Karpas-422 (cell line): ENCODE data around the gene NDE1. TPM values are rescaled to one million over a fixed set of nuclear protein-coding genes. Genes with fewer than 3 reads are reported as not detected.
A peak's percentile ranks its signal among the peaks of the same experiment; 100 is the strongest.

ENCODE experiments used
- DNase-seq: peaks from one replicate; pipeline ENCODE4 v3.0.0-alpha.2; 2015
- H2AFZ ChIP-seq: fragments of 200-600 bp; sonication (generic); 2 replicates; pipeline ENCODE4 v1.6.1; 2014; ENCODE audit warnings: antibody characterized with exemption, low read length, mixed read lengths
- H3K27ac ChIP-seq: fragments of 200-600 bp; sonication (generic); 2 replicates; pipeline ENCODE4 v1.5.1; 2014; ENCODE audit warnings: mild to moderate bottlenecking, low read length, moderate library complexity
- H3K27me3 ChIP-seq: fragments of 200-600 bp; sonication (generic); 2 replicates; pipeline ENCODE4 v1.6.1; 2014; ENCODE audit warnings: low read length, mixed read lengths
- H3K36me3 ChIP-seq: fragments of 200-600 bp; sonication (generic); 2 replicates; pipeline ENCODE4 v1.6.1; 2014; ENCODE audit warnings: low read length, mixed read lengths; ENCODE audit not compliant: insufficient read depth
- H3K4me1 ChIP-seq: fragments of 200-600 bp; sonication (generic); 2 replicates; pipeline ENCODE4 v1.6.1; 2014; ENCODE audit warnings: mild to moderate bottlenecking, low read length, mixed read lengths
- H3K4me2 ChIP-seq: fragments of 200-600 bp; sonication (generic); 2 replicates; pipeline ENCODE4 v1.6.1; 2014; ENCODE audit warnings: low read length, low read depth, mild to moderate bottlenecking; ENCODE audit not compliant: poor library complexity, severe bottlenecking
- H3K4me3 ChIP-seq: fragments of 200-600 bp; sonication (generic); 2 replicates; pipeline ENCODE4 v1.5.1; 2014; ENCODE audit warnings: mild to moderate bottlenecking, antibody characterized with exemption, low read length, mixed read lengths
- H3K79me2 ChIP-seq: fragments of 200-600 bp; sonication (generic); 2 replicates; pipeline ENCODE4 v1.6.1; 2014; ENCODE audit warnings: mild to moderate bottlenecking, low read length, mixed read lengths
- H3K9ac ChIP-seq: fragments of 200-600 bp; sonication (generic); 2 replicates; pipeline ENCODE4 v1.6.0; 2014; ENCODE audit warnings: low read length
- H3K9me2 ChIP-seq: fragments of 200-600 bp; sonication (generic), shearing (Covaris generic); replicated peaks from 2 replicates; pipeline ENCODE4 v1.6.0; 2014; ENCODE audit warnings: mild to moderate bottlenecking, low read length, moderate library complexity; ENCODE audit not compliant: insufficient read depth
- H3K9me3 ChIP-seq: fragments of 300-700, 200-600 bp; sonication (generic); 2 replicates; pipeline ENCODE4 v1.6.1; 2014; ENCODE audit warnings: low read length, mixed read lengths
- H4K20me1 ChIP-seq: fragments of 200-600 bp; sonication (generic); 2 replicates; pipeline ENCODE4 v1.6.1; 2014; ENCODE audit warnings: mild to moderate bottlenecking, antibody characterized with exemption, low read length, low read depth; ENCODE audit not compliant: insufficient read depth
- total RNA-seq: library from RNA; depleted of rRNA; stranded (reverse); fragments of >200 nt; shearing (Covaris generic); gene quantifications from 2 replicates; pipeline ENCODE4 v1.2.3, GENCODE V29; 2014; ENCODE audit warnings: low replicate concordance

Gene NDE1
- total RNA-seq, 1 experiment from 2014 or later, result 39.4 TPM

DNA sequence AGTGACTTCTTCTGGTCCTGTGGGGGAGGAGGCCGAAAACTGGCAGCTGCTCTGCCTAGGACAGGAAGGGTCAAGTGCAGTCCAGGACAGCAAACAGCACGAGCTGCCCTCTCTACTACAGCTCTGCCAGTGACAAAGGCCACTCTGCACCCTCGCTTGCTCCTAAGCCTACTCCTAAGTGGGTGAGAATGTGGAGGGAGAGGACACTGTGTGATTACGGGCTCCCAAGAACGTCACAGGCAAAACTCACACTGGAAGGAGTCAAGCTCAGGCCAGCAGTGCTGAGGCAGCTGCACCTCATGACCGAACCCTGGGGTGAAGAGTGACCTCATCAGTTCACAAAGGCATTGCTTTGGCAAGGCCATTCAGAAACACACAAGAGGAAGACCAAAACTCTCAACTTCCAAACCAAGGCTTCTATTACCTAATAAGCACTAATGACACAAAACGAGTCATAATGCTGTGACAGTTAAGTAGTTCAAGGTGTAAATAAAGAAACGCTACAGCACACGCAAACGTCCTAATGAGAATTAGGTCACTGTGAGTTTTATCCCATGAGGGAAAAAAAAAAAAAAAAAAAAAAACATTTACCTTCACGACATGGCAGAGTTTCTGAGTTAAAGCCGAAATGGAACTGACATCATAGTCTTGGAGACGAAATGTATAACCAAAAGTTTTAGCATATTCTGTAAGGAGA, 42.2 kb upstream of the NDE1 start:
- no peaks in the 10 kb centered on the region for H3K27me3 ChIP-seq
- no peaks in the 10 kb centered on the region for H3K79me2 ChIP-seq
- no peaks in the 10 kb centered on the region for H3K9me2 ChIP-seq
- no peaks in the 10 kb centered on the region for H3K4me1 ChIP-seq
- H3K4me3 ChIP-seq, result no peak overlapping the region
- H3K9me3 ChIP-seq, result no peaks in the 10 kb centered on the region
- no peak for DNase-seq
- H2AFZ ChIP-seq, result no peak overlapping the region
- H3K27ac ChIP-seq, result no peak overlapping the region
- H3K4me2 ChIP-seq, result no peak overlapping the region
- peaks cover 53% of the 10 kb centered on the region for H3K36me3 ChIP-seq
- H3K9ac ChIP-seq, result no peak overlapping the region
- no peaks in the 10 kb centered on the region for H4K20me1 ChIP-seq

GRCh38 chr16:15608398-15609285, 41.4 kb upstream of the NDE1 start:
- peaks cover 50% of the 10 kb centered on the region for H3K36me3 ChIP-seq
- no peak for DNase-seq
- H3K27me3 ChIP-seq, result no peaks in the 10 kb centered on the region
- no peaks in the 10 kb centered on the region for H3K9me3 ChIP-seq
- no peak overlapping the region for H2AFZ ChIP-seq
- no peak overlapping the region for H3K4me3 ChIP-seq
- no peaks in the 10 kb centered on the region for H3K79me2 ChIP-seq
- H3K9me2 ChIP-seq, result no peaks in the 10 kb centered on the region
- H3K9ac ChIP-seq, result no peak overlapping the region
- H4K20me1 ChIP-seq, result no peaks in the 10 kb centered on the region
- no peak overlapping the region for H3K4me2 ChIP-seq
- H3K27ac ChIP-seq, result no peak overlapping the region
- H3K4me1 ChIP-seq, result no peaks in the 10 kb centered on the region

DNA sequence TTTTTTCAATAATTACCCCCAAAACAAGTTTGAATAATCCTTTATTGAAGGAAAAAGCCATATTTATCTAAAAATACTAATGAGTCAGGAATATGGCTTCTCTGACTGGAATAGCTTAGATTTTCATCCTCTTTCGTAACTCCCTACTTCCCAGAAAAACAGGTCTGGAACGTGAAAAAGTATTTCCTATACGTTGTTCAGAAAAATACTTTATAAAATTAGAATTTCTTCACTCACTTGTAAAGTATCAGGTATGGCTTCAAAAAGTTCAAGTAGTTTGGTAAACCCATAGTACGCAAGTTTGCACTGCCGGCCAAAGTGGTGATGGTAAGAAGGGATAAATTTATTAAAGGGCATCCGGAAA, 40.8 kb upstream of the NDE1 start:
- DNase-seq, result no peak

GRCh38 chr16:15610369-15610871, 39.6 kb upstream of the NDE1 start:
- H3K4me3 ChIP-seq, result no peak overlapping the region
- no peak overlapping the region for H2AFZ ChIP-seq
- DNase-seq, result no peak
- peaks cover 48% of the 10 kb centered on the region for H3K36me3 ChIP-seq
- H3K27me3 ChIP-seq, result no peaks in the 10 kb centered on the region
- H3K27ac ChIP-seq, result no peak overlapping the region
- H3K79me2 ChIP-seq, result no peaks in the 10 kb centered on the region
- peaks cover 6% of the 10 kb centered on the region for H3K4me1 ChIP-seq
- H3K9ac ChIP-seq, result no peak overlapping the region
- H3K9me2 ChIP-seq, result no peaks in the 10 kb centered on the region
- no peaks in the 10 kb centered on the region for H4K20me1 ChIP-seq
- no peaks in the 10 kb centered on the region for H3K9me3 ChIP-seq
- H3K4me2 ChIP-seq, result no peak overlapping the region

More for the DNA sequence above, 40.8 kb upstream of the NDE1 start:
- no peaks in the 10 kb centered on the region for H3K4me1 ChIP-seq
- H3K9ac ChIP-seq, result no peak overlapping the region
- no peaks in the 10 kb centered on the region for H4K20me1 ChIP-seq
- H3K27me3 ChIP-seq, result no peaks in the 10 kb centered on the region
- H2AFZ ChIP-seq, result no peak overlapping the region
- H3K9me3 ChIP-seq, result no peaks in the 10 kb centered on the region
- H3K4me3 ChIP-seq, result no peak overlapping the region
- no peaks in the 10 kb centered on the region for H3K9me2 ChIP-seq
- H3K79me2 ChIP-seq, result no peaks in the 10 kb centered on the region
- no peak overlapping the region for H3K4me2 ChIP-seq
- H3K27ac ChIP-seq, result no peak overlapping the region
- H3K36me3 ChIP-seq, result peaks cover 44% of the 10 kb centered on the region

GRCh38 chr16:15611610-15612009, 38.4 kb upstream of the NDE1 start:
- H3K4me1 ChIP-seq, result peaks cover 18% of the 10 kb centered on the region
- H3K9ac ChIP-seq, result no peak overlapping the region
- no peaks in the 10 kb centered on the region for H3K27me3 ChIP-seq
- H3K9me2 ChIP-seq, result no peaks in the 10 kb centered on the region
- H3K79me2 ChIP-seq, result no peaks in the 10 kb centered on the region
- H3K36me3 ChIP-seq, result peaks cover 60% of the 10 kb centered on the region
- H3K9me3 ChIP-seq, result no peaks in the 10 kb centered on the region
- H3K4me3 ChIP-seq, result no peak overlapping the region
- no peak for DNase-seq
- no peak overlapping the region for H2AFZ ChIP-seq
- H3K27ac ChIP-seq, result no peak overlapping the region
- H3K4me2 ChIP-seq, result no peak overlapping the region
- no peaks in the 10 kb centered on the region for H4K20me1 ChIP-seq

DNA sequence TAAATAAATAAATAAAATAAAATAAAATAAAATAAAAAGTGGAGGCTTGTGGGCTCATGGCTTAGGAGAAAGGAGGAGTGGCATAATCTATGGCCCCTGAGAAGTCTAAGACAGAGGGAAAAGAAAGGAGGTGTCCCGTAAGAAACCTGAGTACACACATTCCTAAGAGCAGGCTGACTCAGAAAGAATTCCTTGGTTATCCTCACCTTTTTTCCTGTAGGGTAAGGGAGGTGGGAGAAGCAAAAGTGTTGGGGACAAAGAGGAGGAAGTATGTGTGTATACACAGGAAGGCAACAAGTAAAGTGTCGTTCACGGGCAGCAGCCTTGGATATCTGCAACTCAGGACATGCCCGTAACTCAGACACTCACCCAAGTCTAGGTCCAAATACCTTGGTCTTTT, 36.4 kb upstream of the NDE1 start:
- Histone ChIP-seq H3K79me2 (no peaks in the 10 kb centered on the region), H3K4me1 (peaks cover 38% of the 10 kb centered on the region), H3K27me3 (no peaks in the 10 kb centered on the region), H3K27ac (no peak overlapping the region), H3K36me3 (peaks cover 66% of the 10 kb centered on the region), H3K4me2 (no peak overlapping the region), H3K9me2 (no peaks in the 10 kb centered on the region), H3K9ac (no peak overlapping the region), H4K20me1 (no peaks in the 10 kb centered on the region), H3K4me3 (no peak overlapping the region), H3K9me3 (no peaks in the 10 kb centered on the region), H2AFZ (no peak overlapping the region)
- no peak for DNase-seq

- Histone ChIP-seq H2AFZ (no peak overlapping the region), H3K27ac (peak overlapping the region; percentile 90), H3K4me1 (peaks cover 56% of the 10 kb centered on the region), H3K27me3 (no peaks in the 10 kb centered on the region), H3K4me2 (no peak overlapping the region), H3K9me2 (no peaks in the 10 kb centered on the region), H3K9ac (no peak overlapping the region), H3K79me2 (no peaks in the 10 kb centered on the region), H4K20me1 (no peaks in the 10 kb centered on the region), H3K36me3 (peaks cover 63% of the 10 kb centered on the region), H3K9me3 (no peaks in the 10 kb centered on the region), H3K4me3 (no peak overlapping the region)
- no peak for DNase-seq
These were observed 34.0 kb upstream of the NDE1 start for GRCh38 chr16:15616012-15616411.

- no peak overlapping the region for H3K4me3 ChIP-seq
- H3K9ac ChIP-seq, result peak overlapping the region; percentile 9; the same call in 1 of the 2 replicates
- H3K27me3 ChIP-seq, result no peaks in the 10 kb centered on the region
- peak overlapping the region; percentile 40 for H3K4me2 ChIP-seq
- H3K9me2 ChIP-seq, result no peaks in the 10 kb centered on the region
- peak; percentile 80 for DNase-seq
- no peaks in the 10 kb centered on the region for H4K20me1 ChIP-seq
- no peak overlapping the region for H2AFZ ChIP-seq
- peak overlapping the region; percentile 90 for H3K27ac ChIP-seq
- H3K4me1 ChIP-seq, result peaks cover 62% of the 10 kb centered on the region
- H3K79me2 ChIP-seq, result no peaks in the 10 kb centered on the region
- H3K36me3 ChIP-seq, result peaks cover 60% of the 10 kb centered on the region
- no peaks in the 10 kb centered on the region for H3K9me3 ChIP-seq
These were observed 33.4 kb upstream of the NDE1 start for GRCh38 chr16:15616475-15617165.
